Rectal smooth muscle tissue (tissue), 1 donor: ENCODE measurements around the gene CAPRIN2.

ENCODE experiments used
- H3K27ac ChIP-seq: one replicate; pipeline ENCODE4 v1.7.0; 2013; ENCODE audit warnings: low read depth, low read length, inconsistent platforms
- H3K27me3 ChIP-seq: one replicate; pipeline ENCODE4 v1.7.0; 2013; ENCODE audit warnings: low read length; ENCODE audit not compliant: control insufficient read depth, insufficient read depth
- H3K36me3 ChIP-seq: one replicate; pipeline ENCODE4 v1.7.0; 2013; ENCODE audit warnings: low read length; ENCODE audit not compliant: control insufficient read depth, insufficient read depth
- H3K4me1 ChIP-seq: one replicate; pipeline ENCODE4 v1.7.0; 2013; ENCODE audit warnings: low read length; ENCODE audit not compliant: control insufficient read depth, insufficient read depth
- H3K4me3 ChIP-seq: one replicate; pipeline ENCODE4 v1.7.0; 2013; ENCODE audit warnings: low read length
- H3K9ac ChIP-seq: one replicate; pipeline ENCODE4 v1.7.0; 2013; ENCODE audit warnings: low read length

CAPRIN2 gene

DNA sequence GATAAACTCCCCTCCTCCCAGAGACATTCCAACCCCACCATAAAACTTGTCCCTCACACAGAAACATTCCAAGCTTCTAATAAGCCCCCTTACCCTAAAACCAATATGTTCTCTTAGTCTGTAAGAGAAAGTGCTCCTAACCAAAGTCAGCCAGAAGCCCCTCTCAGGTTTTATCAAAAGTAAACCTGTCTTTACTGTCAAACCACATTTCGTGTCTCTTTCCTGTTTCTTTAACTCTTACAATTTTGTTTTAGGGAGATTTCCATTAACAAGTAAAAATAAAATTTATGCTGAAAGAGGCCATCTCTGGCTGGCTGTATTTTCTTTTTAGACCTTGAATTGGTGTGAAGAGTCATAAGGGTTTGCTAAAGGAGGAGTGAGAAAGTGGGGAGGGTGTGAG lies 29.8 kb upstream of the CAPRIN2 start:
- Histone ChIP-seq H3K36me3 (no peaks in the 10 kb centered on the region), H3K4me3 (no peak overlapping the region), H3K4me1 (no peaks in the 10 kb centered on the region), H3K9ac (no peak overlapping the region), H3K27ac (no peak overlapping the region), H3K27me3 (no peaks in the 10 kb centered on the region)

DNA sequence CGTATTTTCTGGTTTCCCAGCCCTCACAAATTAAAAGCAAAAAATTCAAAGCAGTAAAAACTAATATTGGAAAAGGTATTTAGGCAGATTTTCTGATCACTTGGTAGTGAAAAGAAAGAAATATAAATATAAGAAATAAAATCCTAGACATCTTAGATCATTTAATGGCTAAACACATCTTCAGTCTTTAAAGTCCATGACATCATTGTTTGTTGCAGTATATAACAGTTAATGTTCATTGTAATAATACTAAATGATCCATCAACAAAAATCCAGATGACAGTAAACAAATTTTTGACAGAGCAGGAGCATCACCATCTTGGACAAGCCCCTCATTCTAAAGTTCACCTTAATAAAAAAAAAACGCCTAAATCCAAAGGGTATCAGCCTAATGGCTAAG lies 29.2 kb upstream of the CAPRIN2 start:
- Histone ChIP-seq H3K27me3 (no peaks in the 10 kb centered on the region), H3K27ac (no peak overlapping the region), H3K4me3 (no peak overlapping the region), H3K9ac (no peak overlapping the region), H3K36me3 (no peaks in the 10 kb centered on the region), H3K4me1 (no peaks in the 10 kb centered on the region)

DNA sequence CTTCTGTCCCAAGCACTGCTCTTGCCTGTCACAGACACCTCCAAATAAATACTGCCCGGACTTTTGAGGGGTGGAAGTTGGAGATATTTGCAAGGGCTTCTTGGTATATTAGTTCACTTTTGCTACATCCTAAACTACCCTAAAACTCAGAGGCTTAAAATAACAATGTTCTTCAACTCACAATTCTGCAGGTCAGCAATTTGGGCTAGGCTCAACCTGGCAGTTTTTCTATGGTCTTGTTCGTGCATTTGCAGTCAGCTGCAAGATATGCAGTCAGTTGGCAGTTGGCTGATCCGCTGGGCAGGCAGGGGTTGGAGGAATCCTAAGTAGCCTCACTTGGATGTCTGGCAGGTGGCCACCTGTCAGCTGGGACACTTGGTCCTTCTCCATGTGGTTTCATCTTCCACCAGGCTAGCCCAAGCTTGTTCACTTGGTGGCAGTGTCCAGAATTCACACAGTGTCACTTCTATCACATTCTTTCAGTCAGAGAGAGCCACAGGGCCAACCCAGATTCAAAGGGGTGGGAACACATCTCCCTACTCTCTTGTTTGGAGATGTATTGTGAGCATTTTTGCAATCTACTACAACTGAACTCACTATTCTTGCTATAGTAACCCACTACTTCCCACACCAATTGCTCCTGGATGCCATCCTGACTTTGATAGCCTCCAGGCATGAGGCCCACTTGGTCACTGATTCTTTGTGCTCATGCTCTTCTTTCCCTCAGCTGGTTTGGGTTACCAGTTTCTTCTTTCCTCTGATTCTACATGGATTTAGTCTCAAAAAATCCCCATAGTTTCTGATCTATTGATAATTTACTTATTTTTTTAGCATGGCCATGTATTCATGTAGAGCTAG lies 27.8 kb upstream of the CAPRIN2 start:
- Histone ChIP-seq H3K27me3 (no peaks in the 10 kb centered on the region), H3K4me1 (no peaks in the 10 kb centered on the region), H3K4me3 (no peak overlapping the region), H3K36me3 (no peaks in the 10 kb centered on the region), H3K9ac (no peak overlapping the region), H3K27ac (no peak overlapping the region)

DNA sequence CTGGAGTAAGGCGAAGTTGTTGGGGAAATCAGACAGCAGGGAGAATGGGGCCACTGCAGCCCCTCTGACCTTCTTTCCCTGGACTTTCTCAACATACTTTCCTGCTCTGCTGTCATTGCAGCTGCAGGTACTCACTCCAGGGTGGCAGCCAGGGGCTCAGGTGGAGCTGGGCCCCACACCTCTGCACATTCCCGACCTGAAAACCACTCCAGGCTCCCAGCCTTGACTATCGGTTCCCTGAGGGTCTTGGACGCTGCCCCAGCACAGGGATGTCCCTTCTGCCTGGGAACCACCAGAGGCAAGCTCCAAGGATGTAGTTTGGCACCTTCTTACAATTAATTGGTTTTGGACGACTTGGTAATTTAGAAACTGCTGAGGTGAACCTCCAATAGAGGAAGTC lies 24.8 kb upstream of the CAPRIN2 start:
- Histone ChIP-seq H3K4me1 (no peaks in the 10 kb centered on the region), H3K9ac (no peak overlapping the region), H3K27ac (no peak overlapping the region), H3K27me3 (no peaks in the 10 kb centered on the region), H3K36me3 (no peaks in the 10 kb centered on the region), H3K4me3 (no peak overlapping the region)

DNA sequence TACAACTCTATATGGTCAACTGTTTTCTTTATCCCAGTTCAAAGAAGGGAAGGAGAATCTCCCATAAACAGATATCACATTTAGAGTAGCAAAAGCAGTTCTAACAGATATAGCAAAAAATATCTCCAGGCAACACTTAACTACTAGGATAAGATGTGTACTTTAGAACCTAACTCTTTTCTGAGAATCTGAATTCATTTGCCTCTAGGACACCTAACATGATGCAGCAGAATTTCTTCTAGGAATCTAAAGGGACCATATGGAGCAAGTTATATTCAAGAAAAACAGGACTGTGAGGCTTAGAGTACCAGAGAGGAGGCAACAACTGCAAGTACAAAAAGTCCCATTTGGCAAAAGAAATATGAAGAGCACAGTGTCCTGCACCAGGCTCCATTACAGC lies 24.4 kb upstream of the CAPRIN2 start:
- Histone ChIP-seq H3K9ac (no peak overlapping the region), H3K27ac (no peak overlapping the region), H3K4me1 (no peaks in the 10 kb centered on the region), H3K4me3 (no peak overlapping the region), H3K36me3 (no peaks in the 10 kb centered on the region), H3K27me3 (no peaks in the 10 kb centered on the region)

DNA sequence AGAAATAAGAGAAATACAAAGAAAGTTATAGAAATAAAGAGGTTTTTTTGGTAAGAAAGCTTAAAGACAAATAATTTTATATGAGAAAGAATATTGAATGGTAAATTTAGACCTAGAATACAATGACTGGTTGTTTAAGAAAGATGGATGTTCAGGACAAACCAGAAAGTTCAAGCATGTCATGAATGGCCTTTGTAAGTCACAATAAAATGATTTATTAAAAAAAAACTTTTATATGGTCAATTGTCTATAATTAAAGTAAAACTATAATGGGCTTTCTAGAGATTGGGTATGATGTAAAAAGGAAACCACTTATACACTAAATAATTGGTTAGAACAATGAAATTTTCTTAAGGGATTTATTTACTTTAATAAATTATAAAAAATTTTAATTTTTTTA lies 19.8 kb upstream of the CAPRIN2 start:
- Histone ChIP-seq H3K4me3 (no peak overlapping the region), H3K27me3 (no peaks in the 10 kb centered on the region), H3K4me1 (no peaks in the 10 kb centered on the region), H3K9ac (no peak overlapping the region), H3K27ac (no peak overlapping the region), H3K36me3 (no peaks in the 10 kb centered on the region)

DNA sequence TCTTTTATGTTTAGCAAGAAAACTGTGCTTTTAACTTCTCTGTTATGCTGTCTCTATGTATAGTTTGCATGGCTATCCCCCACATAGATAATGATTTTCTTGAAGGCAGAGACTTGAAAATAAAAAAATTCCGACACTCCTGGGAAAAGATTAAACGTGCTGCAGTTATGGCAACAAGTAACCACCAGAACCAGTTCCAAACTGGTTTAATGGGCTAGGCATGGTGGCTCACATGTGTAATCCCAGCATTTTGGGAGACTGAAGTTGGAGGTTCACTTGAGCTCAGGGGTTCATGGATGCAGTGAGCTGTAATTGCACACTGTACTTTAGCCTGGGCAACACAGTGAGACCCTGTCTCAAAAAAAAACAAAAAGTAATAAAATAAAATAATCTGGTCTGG lies 15.1 kb upstream of the CAPRIN2 start:
- no peak overlapping the region for H3K4me3 ChIP-seq
- no peak overlapping the region for H3K9ac ChIP-seq
- H3K36me3 ChIP-seq = no peaks in the 10 kb centered on the region

DNA sequence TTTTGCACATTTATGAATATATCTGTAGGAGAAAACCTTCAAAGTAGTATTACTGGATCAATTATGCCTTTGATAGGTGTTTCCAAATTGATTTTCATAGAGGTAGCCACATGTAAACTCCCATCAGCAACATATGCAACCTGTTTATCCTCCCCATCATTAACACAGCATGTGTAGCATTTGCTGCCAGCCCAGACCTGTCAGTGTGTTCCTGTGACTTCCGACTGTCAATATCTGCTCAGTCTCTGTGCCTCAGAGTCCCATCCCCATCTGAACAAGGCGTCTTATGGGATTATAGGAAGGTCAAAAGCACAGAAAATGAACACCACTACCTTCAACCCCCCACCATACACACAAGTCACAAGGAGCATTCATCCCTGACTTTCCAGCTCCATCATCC lies 9.5 kb upstream of the CAPRIN2 start:
- Histone ChIP-seq H3K36me3 (no peaks in the 10 kb centered on the region), H3K9ac (no peak overlapping the region), H3K4me3 (no peak overlapping the region), H3K4me1 (no peaks in the 10 kb centered on the region), H3K27ac (no peak overlapping the region), H3K27me3 (no peaks in the 10 kb centered on the region)

More for the DNA sequence above, 15.1 kb upstream of the CAPRIN2 start:
- Histone ChIP-seq H3K27ac (no peak overlapping the region), H3K27me3 (no peaks in the 10 kb centered on the region), H3K4me1 (no peaks in the 10 kb centered on the region)

DNA sequence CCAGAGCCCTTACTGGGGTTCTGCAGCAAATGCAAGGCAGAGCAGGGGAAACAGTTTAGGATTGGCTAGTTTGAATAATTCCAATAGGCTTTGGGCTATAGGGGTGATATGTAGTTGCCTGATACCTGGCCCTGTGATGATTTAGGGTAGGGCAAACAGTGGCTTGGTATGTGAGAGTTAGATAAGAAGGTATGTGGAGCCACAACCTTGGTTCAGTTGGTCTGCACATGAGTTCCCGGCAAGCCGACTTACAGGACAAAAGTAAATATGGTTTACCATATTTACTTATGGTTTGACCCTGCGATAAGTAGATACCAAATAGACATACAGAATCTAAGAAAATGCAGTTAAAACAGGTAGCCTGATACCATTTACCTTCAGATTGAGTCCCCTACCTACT lies 8.3 kb upstream of the CAPRIN2 start:
- Histone ChIP-seq H3K9ac (no peak overlapping the region), H3K27ac (no peak overlapping the region), H3K27me3 (no peaks in the 10 kb centered on the region), H3K4me3 (no peak overlapping the region), H3K4me1 (no peaks in the 10 kb centered on the region), H3K36me3 (no peaks in the 10 kb centered on the region)

DNA sequence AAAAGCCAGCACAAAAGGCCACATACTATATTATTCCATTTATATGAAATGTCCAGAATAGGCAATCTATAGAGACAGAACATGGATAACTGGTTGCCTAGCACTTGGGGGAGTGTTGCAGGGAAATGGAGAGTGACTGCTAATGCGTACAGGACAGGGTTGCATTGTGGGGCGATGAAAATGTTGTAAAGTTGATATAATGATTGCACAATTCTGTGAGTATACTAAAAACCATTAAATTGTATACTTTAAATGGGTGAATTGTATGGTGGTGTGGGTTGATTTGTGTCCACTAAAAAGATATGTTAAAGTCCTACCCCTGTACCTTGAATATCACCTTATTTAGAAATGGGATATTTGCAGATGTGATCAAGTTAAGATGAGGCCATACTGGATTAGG lies 7.0 kb upstream of the CAPRIN2 start:
- H3K27me3 ChIP-seq = no peaks in the 10 kb centered on the region
- no peak overlapping the region for H3K4me3 ChIP-seq
- H3K36me3 ChIP-seq = no peaks in the 10 kb centered on the region
- H3K27ac ChIP-seq = no peak overlapping the region
- no peak overlapping the region for H3K9ac ChIP-seq
- no peaks in the 10 kb centered on the region for H3K4me1 ChIP-seq

DNA sequence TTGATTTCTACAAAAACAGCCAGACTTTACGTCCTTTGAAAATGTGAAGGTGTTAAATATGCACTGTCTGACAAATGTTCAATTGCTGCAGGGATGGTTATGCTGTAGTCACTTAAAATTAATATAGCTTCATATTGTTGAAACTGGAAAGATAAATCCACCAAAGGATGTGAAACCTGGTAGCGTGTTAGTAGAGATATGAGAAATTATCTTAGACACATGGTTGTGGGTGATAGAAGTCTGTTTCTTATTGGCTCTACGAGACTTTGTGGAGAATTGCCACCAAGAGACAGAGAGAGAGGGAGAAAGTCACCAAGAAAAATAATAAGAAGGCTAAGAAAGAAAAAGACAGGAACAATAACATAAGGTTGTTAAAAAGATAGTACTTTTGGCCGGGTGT lies 2.6 kb upstream of the CAPRIN2 start:
- H3K27ac ChIP-seq = no peak overlapping the region
- no peak overlapping the region for H3K9ac ChIP-seq
- peaks cover 4% of the 10 kb centered on the region for H3K4me1 ChIP-seq
- H3K27me3 ChIP-seq = no peaks in the 10 kb centered on the region
- H3K4me3 ChIP-seq = no peak overlapping the region
- no peaks in the 10 kb centered on the region for H3K36me3 ChIP-seq

DNA sequence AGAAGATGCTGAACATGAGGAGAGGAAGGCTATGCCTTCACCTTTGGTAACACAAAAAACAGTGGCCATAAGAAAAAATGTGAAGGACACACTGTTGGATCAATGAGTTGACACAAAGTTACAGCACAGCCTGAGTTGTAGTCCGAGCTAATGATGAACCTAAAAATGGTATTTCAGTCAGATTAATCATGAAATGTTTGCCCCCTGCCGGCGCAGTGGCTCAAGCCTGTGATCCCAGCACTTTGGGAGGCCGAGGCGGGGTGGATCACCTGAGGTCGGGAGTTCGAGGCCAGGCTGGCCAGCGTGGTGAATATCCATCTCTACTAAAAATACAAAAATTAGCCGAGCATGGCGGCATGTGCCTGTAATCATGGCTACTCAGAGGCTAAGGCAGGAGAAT lies 1.3 kb upstream of the CAPRIN2 start:
- Histone ChIP-seq H3K36me3 (no peaks in the 10 kb centered on the region), H3K9ac (no peak overlapping the region), H3K4me1 (peaks cover 4% of the 10 kb centered on the region), H3K4me3 (no peak overlapping the region), H3K27ac (no peak overlapping the region), H3K27me3 (no peaks in the 10 kb centered on the region)

DNA sequence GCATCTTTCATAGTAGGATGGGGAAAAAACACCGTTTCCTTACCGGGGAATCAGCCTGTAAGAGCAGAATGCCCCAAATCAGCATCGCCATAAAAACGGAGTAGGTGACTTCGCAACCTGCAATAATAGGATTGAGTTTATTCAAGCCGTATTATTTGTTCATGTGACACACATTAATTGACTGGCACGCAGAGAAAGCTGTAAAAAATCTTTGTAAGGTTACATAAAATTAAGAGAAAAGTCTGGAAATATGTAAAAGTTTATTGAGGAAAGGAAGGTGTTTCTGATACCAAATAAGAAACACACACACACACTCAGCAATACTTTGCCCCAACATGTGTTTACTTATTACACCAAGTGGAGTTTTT lies 628 bp upstream of the CAPRIN2 start:
- Histone ChIP-seq H3K36me3 (no peaks in the 10 kb centered on the region), H3K9ac (peak overlapping the region; percentile 76), H3K27me3 (no peaks in the 10 kb centered on the region), H3K4me3 (peak overlapping the region; percentile 94), H3K4me1 (peaks cover 4% of the 10 kb centered on the region), H3K27ac (peak overlapping the region; percentile 85)
